HUDEP-2 (cell line): ENCODE data around the gene GULP1.
"Not testable (repeated sequence)": the region's sequence is repeated elsewhere in the genome, so short reads cannot be mapped to it uniquely, and the experiment has no call there.

Source experiments
- DNase-seq, 76 experiments: peaks; one replicate each; lab custom pipeline; 2025; ENCODE audit not compliant: unreplicated experiment in 76 of 76; lab: John Stamatoyannopoulos, UW

Gene GULP1

GRCh38 chr2:188459061-188459460, 167.4 kb downstream of the GULP1 start:
- no peak for DNase-seq

- not testable (repeated sequence) for DNase-seq
Observed at GRCh38 chr2:188466078-188466477, 174.4 kb downstream of the GULP1 start.

GRCh38 chr2:188466761-188467160, 175.1 kb downstream of the GULP1 start:
- DNase-seq = no peak

- no peak for DNase-seq
Observed at GRCh38 chr2:188471166-188471565, 179.5 kb downstream of the GULP1 start.

GRCh38 chr2:188473306-188473705, 181.6 kb downstream of the GULP1 start:
- no peak for DNase-seq

GRCh38 chr2:188474316-188474715, 182.6 kb downstream of the GULP1 start:
- no peak for DNase-seq

DNA sequence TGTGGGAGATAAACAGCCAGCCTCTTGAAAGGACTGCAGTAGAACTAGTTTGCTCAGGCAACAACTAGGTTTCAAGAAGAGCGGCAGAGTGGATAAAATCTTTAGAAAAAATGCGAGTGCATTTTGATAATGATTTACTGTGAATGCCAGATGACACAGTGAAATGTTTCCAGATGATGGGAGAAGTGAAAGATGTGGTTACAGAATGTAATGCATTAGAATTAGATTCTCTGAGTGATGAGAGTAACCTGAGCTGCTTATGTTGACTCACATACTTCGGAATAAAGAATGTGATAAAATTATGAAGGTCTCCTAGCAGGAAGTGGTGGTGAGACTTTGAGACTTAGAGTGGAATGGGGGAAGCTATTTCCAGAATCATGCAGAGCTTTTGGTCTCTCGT, 184.3 kb downstream of the GULP1 start:
- no peak for DNase-seq

- no peak for DNase-seq
Observed at GRCh38 chr2:188477564-188478103, 186.0 kb downstream of the GULP1 start.

DNA sequence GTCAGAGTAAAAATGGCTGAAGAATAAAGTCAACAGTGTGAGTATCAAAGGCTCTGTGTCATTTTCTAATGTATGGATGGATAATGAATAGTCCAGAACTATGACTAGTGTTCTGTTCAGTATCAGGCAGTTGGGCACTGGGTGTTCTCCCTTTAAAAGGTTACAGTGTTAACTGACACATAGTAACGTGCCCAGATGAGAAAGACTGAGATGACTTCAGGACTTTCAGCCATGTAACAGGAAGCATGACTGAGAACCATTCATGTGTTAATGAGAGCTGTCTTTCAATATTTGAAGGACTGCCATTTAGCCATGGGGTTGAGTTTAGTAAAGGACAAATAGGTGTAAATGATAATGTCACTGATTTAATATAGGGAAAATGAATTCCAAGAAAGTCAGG, 187.1 kb downstream of the GULP1 start:
- DNase-seq = no peak

DNA sequence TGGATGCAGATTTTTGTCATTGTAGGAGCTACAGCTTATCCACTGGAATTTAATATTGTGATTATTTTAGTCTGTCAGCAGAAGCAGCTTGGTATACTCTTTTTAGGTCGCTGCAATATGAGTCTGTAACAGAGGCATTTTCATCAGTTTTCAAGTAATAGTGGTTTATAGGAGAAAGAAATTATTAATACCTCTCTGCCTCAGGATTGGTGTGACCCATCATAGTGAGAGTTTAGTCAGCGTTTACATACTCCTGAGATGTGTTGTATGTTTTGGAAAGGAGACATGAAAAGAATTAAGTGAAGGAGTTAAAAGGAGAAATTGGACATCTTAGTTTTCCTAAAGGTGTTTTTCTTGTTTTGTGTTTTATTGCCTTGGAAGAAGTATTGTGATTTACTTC, 189.8 kb downstream of the GULP1 start:
- DNase-seq = no peak

- DNase-seq = no peak
Observed at GRCh38 chr2:188485496-188485895, 193.8 kb downstream of the GULP1 start.

- no peak for DNase-seq
Observed at GRCh38 chr2:188492751-188493150, 201.1 kb downstream of the GULP1 start.

DNA sequence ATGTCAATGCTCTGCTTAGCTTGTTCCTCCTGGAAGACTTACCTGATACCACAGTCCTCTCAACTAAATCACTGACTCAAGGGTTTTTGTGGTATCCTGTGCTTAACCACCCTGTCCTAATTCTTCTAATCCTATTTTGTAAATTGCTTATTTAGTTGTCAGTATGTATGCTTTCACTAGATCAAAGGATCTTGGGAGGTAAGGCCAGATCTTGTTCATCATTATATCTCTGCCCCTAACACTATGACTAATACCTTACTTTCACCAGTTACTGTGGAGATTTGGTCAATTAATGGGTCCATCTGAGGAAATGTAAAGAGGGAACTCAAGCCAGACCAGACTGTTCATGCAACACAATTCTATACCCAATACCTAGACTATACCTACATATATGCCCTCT, 203.2 kb downstream of the GULP1 start:
- no peak for DNase-seq

DNA sequence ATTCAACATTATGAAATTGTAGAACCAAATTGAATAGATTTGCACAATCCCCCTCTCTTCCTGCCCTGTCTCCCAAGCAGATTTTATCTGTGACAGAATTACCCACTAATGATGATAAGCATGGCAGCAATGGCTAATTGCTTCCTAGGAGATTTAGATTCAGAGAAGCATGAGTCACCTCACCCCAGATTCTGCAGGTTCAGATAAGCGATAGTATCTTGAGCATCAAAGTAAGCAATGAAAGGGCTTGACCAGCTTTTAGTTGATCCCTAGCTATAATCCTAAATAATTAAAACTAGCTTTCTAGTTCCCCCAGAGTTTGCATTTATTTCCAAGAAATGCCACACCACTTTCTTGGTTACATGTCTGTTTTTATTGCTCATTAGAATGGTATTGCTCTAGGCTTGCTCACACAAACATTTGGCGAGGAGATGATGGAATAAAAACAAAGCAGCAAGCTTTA, 204.3 kb downstream of the GULP1 start:
- no peak for DNase-seq

DNA sequence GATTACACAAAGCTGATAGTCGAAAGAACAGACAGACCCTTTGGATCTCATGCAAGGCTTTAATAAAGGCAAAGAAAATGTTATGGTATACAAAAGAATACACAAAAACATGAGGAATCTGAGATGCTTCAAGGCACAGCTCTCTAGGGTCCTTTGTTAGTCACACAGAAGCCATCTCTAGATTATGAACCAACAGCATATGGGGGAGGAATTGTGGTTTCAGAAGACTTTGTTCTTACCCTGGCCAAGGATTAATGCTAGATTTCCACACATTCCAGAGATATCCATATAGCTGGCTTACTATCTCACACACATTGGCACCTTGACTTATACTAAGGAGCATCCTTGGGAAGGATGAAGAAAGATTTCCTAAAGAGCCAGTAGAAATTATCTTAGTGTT, 206.1 kb downstream of the GULP1 start:
- no peak for DNase-seq

DNA sequence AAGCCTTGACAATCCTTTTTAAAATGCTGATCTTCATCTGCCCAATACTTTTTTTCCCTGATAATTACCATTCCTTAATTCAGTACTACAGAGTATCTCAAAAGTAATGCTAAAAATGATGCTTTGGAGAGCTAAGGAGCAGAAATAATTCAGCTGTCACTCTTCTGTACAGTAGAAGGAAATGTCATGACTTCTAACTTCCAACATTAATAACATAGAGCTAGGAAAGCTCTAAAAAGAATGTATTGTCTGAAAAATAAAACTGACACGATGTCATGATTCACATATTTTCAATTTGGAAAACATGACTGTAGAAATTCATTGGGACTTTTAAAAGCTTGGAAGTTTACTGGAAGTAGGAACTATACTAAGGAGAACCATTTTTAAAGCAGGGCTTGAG, 212.3 kb downstream of the GULP1 start:
- no peak for DNase-seq

- DNase-seq = no peak
Observed at GRCh38 chr2:188506843-188507242, 215.2 kb downstream of the GULP1 start.

- DNase-seq = no peak
Observed at GRCh38 chr2:188511346-188511745, 219.7 kb downstream of the GULP1 start.

DNA sequence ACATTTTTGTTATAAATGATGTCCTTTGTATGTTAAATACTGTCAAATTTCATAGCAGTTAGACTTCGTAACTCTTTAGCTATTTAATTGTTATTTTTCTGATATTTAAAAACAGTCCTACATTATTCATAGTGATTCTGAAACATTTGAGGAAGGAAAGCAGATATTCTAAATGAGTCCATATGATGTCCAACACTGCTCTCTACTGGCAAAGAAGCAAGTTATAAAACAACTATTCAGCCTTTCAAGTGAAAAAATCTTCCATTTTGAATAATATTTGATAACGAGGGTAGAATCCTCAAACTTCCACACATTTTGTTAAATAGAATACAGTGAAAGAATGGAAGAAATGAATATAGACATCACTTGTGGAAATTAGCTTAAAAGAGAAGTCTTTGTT, 220.8 kb downstream of the GULP1 start:
- DNase-seq = peak in 6 of 76 experiments; percentile 1 to 19 (median 9)

GRCh38 chr2:188515918-188516317, 224.2 kb downstream of the GULP1 start:
- no peak for DNase-seq

GRCh38 chr2:188517549-188518215, 226.0 kb downstream of the GULP1 start:
- no peak for DNase-seq

GRCh38 chr2:188518381-188518780, 226.7 kb downstream of the GULP1 start:
- no peak for DNase-seq

GRCh38 chr2:188519136-188519535, 227.5 kb downstream of the GULP1 start:
- no peak for DNase-seq
